HG02938 (cell line): ENCODE measurements around the gene SCFD2.
"Not testable (repeated sequence)": the region's sequence is repeated elsewhere in the genome, so short reads cannot be mapped to it uniquely, and the experiment has no call there.

Experiments
- ATAC-seq: cut with Tn5 transposase; IDR thresholded peaks from one replicate; pipeline ENCODE4 v1.9.1; 2021; ENCODE audit warnings: mild to moderate bottlenecking, moderate library complexity; ENCODE audit not compliant: unreplicated experiment

Gene SCFD2

DNA sequence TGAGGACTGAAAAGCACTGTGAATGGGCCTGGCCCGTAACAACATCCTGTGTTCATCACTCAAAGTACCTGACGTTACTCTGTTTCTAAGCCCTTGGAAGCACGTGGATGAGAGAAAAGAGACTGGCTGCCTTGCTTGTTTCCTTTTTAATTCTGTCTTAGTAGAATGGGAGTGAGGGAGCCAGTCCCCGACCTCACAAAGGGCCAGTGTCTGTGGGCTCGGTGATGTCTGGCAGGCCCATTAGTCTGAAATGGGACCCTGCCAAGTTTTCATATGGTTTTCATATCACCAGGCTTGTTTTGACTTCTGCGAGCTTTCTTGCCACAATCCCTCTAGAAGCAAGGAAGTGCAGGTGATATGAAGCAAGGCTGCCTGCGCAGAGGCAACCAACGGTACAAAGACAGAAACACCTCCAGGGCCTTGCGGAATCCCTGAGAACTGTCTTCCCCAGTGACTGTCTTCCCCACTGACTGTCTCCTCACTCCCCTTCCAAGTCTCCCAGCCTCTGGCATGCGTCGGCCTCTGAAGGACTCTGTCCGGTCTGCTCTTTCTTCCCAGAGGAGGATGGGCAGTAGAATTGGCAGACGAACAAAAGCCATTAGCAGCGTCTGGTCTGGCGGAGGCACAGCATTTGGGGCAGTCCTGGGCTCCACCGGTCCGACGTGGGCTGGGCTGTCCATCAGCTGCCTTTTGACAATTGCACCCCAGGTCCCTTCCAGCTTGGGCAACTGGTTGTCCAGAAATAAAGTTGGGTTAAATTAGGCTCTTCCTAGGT, 524.0 kb downstream of the SCFD2 start:
- ATAC-seq = no peak

DNA sequence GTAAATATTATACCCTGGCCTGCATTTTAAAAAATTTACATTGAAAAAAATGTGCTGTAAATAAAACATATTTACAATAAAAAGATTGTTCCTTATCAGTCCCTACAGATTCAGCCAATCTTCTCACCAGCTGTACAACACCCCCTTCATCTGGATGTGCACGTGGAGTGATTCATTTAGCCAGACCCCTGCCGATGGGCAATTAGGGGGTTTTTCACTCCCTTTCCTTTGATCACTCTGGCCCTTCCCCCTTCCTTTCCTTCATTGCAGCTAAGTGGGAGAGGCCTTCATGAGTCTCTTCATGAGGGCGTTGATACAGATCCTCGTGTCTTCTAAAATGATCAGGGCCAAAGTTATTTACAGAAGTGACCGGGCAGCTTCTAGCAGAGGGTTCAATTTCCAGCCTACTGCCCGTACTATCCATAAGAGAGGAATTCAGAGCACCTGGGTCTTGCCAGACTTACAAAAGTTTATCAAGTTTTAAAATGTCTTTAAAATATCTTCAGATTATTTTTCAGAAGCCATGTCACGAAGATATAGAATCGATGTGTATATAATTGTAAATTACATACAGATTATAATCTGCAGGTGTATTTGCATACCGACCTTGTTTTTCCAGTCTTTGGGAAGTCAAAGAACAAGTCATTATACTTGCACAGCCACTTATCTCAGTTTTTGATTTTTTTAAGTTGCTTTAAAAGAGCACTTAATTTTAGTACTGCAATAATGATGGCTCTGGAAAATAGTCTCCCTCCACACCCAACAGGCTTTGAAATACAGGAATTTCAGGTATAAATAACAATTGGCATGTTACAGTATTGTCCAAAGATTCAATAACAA, 525.1 kb downstream of the SCFD2 start:
- no peak for ATAC-seq

DNA sequence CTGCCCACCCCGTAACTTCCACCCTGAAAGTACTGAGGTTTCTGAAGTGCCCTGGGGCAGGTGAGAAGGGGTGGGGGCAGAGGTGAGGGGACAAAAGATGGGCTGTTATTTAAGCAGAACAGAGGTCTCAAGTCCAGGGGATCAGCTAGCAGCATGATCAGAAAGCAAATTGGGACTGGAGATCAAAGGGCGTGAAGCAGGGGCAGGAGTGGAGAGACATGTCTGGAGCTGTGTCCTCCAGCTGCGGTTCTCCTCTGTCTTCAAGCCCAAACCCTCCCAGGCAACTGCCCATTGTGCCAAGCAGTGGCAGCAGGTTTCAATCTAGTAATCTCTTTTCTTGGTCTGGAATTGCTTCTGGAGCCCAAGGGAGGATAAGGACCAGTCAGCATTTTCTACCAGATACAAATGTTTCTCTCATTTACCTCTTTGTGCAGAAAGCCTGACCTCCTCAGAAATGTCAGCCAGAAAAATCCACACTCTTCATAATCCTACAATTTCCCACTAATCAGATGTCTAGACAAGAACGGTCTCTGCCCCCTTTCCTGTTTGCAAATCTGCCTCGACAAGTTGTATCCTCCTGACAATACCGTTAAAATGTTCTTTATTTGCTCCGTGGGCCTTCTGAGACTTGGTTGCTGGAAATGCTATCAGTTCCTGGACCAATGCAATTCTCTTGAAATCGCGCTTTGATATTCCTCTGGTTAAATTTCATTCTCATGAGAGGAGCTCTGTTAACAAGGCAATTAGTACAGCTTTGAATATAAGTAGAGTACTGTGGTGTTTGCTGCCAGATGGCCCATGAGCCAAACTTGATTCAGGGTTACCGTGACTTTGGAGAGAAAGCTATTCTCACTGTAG, 526.9 kb downstream of the SCFD2 start:
- no peak for ATAC-seq

DNA sequence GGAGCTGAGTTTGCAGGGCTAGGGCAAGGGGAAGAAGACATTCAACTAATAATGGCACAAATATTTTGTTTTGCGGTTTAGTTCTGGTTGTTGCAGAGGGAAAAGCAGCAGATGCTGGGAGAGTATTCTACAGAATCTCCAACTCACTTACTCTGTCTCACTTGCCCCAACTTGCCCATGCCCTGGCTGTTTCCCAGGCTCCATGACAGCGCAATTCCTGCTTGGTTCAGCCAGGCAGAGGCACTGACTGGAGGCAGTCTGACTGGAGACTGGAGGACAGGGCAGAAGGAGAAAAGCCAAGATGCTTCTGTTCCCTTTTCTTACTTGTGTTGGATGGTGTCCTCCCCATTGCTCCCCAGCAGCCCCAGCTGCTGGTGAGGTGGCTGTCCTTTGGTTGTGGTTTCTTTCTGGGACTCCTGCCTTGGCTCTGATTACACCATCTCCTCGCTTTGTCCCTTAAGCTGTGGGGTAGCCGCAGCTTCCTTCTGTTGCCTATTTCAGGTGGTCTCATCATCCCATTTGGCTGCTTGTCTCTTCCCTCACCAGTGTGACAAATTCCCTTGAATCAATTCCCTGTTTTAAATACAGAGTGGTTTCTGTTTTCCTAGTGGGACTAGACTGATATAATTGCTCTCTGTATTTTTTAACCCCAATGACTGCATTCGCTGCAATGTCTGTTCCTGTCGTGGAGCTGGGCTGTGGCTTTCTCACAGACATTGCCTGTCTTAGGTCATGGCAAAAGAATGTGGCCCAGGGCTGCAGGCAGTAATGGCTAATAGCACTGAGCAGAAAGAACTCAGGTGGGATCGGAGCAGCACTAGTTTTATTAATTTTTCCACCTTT, 527.9 kb downstream of the SCFD2 start:
- no peak for ATAC-seq

DNA sequence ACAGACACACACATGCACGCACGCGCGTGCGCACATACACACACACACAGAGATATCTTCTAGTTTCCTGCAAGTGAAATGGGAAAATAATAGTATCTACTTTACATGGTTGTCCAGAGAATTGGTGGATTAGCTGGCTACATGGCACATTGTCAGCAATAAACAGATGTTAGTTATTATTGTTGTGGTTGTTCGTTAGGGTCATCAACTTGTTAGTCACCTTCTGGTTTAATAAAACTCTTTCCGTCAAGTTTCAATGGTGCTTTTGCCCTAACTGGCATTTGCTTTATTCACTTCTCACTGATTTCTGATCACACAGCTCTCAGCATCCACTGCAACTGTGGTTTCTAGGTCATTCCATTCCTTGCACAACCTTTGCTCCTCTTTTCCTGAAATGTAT, 529.2 kb downstream of the SCFD2 start:
- no peak for ATAC-seq

DNA sequence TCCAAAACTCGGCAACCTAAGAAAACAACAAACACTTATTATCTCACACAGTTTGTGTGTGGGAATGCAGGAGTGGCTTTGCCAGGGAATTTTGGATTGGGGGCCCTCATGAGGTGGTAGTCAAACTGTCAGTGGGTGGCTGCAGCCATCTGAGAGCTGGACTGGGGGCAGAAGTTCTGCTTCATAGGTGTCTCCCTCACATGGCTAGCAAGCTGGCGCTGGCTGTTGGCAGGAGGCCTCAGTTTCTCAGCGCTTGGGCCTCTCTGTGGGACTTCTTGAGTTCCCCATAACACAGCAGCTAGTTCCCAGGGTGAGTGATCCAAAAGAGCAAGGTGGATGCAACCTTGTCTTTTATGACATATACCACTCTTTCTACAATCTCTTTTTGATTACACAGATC, 529.7 kb downstream of the SCFD2 start:
- no peak for ATAC-seq

DNA sequence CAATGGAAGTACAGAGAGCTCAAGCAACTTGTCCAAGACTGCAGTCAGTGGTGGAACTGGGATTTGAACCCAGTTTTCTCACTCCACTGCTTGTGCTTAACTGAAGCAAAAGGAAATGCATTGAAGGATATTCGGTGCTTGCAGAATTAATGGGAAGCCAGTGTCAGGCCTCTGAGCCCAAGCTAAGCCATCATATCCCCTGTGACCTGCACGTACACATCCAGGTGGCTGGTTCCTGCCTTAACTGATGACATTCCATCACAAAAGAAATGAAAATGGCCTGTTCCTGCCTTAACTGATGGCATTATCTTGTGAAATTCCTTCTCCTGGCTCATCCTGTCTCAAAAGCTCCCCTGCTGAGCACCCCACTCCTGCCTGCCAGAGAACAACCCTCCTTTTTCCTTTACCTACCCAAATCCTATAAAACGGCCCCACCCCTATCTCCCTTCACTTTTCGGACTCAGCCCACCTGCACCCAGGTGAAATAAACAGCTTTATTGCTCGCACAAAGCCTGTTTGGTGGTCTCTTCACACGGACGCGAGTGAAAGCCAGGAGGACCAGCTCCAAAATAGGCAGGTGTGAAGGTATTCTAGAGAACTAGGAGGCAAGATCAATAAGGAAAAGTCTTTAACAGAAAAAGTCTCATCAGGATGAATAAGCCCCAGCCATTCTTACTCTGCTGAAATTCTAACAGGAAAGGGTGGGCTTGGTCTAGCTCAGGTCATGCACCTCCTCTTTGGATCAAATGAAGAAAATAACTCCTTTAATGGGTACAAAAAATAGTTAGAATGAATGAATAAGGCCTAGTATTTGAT, 531.0 kb downstream of the SCFD2 start:
- not testable (repeated sequence) for ATAC-seq

DNA sequence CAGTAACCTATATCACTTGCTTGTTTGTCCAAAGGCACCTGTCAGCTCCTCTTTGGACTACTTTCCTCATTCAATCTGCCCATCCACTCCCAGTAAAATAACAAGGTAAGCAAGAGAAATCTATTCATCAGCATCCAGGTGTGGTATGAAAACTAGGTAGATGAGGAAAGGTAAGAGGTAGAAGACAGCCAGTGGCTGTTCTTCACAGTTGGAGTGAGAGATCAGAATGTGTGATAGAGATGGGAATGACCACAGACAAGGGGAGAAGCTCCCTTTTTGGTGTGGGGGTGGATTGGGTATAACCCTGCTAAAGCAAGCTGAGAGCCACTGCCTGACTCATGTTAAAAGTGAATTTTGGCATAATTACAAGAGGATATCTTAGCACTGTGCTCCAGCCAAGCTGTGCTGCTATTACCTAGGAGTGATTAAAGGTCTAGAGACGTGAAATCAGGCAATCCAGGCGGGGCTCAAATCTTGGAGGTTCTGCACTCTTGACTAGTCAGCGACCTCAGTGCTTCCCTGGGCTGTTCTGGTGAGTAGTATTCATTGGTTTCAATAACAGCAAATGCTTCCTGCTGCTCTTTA, 531.8 kb downstream of the SCFD2 start:
- ATAC-seq = no peak

DNA sequence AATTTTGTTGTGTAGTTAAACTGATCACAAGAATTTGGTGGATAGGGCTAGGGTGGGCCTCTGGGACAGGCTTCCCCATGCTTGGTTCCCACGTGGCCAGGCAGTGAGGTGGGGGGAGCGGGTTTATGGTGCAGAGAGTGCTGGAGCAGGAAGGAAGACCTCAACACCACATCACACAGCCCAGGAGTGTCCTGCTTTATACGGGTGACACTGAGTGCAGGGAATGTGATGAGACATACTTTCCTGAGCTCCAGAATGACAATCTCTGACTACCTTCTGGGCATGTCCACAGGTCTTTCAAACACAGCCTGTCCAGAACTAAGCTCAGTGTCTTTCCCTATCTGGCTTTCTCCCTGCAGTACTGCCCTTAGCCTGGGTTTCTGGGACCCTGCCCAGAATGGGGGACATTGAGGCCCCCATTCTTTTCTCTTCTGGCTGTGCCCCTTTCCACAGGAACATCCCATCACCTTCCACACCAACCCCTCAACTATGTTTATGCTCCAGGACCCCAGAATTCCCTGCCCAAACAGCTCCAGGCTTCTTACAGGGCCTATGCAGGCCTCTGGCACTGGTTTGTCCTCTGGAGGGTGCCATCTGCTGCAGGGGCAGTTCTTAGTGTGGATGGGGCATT, 540.3 kb downstream of the SCFD2 start:
- no peak for ATAC-seq

DNA sequence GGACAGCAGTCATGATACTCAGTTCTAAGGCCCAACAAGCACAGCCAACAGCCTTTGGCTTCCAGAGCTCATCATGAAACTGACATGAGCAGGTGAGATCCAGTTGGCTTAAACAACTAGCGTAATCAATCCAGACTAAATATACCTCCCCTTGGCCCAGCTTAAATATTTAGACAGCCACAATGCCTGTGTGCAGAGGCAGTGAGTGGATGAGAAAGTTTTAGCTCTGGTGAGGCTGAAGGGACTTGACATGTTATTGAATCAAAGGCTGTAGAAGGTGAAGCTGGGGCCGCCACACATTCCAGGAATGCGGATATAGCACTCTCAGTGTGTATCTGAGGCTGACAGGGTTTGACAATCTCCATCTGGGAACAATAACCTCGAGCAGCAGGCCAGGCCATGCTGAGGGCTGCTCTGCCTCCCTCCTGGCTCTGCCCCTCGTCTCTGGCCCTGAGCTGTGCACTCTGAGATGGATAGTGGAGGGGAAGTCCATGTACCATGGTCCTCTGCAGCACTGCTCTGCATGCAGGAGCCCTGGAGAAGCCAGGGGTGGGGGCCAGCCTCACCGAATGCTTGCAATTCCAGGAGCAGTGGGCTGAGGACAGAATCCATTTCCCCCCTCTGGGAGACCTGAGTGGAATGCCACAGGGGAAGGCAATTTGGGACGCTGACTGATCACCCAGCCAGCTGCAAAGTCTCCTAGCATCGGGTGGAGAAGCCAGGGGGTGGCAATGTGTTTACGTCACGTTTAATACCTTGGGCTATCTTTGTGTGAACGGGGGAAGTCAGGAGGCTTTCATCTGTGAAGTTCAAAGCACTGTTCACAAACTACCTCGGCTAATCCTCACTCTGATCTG, 541.0 kb downstream of the SCFD2 start:
- ATAC-seq = no peak

DNA sequence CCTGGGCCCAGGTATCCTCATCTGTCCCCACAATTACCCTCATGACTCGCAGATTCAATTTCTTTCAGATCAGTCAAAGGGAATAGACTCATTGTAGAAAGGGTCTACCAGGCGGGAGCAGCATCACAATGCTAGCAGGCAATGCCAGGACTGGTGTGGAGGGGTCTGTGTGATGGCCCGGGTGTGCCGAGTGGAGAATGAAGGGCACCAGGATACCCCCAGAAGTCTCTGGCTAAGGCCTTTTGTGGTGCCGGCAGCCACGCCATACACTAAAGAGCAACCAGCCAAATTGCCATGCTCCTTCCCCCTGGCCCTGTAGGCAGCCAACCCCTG, 541.6 kb downstream of the SCFD2 start:
- no peak for ATAC-seq

DNA sequence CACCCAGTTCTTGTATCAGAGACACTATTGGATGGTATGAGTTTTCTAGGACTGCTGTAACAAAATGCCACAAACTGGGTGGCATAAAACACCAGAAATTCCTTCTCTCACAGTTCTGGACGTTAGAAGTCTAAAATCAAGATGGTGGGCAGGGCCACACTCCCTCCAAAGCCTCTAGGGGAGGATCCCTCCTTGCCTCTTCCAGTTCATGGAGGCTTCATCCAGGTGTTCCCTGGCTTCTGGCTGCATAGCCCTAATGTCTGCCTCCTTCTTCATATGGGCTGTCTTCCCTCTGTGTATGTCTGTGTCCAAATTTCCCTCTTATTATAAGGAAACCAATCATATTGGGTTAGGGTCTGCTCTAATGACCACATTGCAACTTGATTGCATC, 542.2 kb downstream of the SCFD2 start:
- no peak for ATAC-seq
